Right atrium auricular region (tissue), 2 donors: ENCODE measurements around the gene NEK11. TPM values are rescaled to one million over a fixed set of nuclear protein-coding genes. Genes with fewer than 3 reads are reported as not detected.

ENCODE experiments used
- DNase-seq: peaks from one replicate; pipeline ENCODE4 v3.0.0-alpha.2; 2019; ENCODE audit warnings: low spot score
- H3K27ac ChIP-seq, 2 donors: fragments of 200-600 bp; sonication (generic); 1 replicate in 1 of 2; 2 replicates in 1 of 2; pipeline ENCODE4 v1.5.1; 2016 to 2019
- H3K27me3 ChIP-seq, 2 donors: fragments of 200-600 bp; sonication (generic); one replicate each; pipeline versions ENCODE4 v1.5.1 to v1.6.0; 2017 to 2019
- H3K36me3 ChIP-seq: fragments of 200-600 bp; sonication (generic); one replicate; pipeline ENCODE4 v1.5.1; 2016
- H3K4me1 ChIP-seq, 2 donors: fragments of 200-600 bp; sonication (generic); one replicate each; pipeline versions ENCODE4 v1.5.1 to v1.6.0; 2017 to 2019
- H3K4me3 ChIP-seq, 2 donors: fragments of 200-600 bp; sonication (generic); 1 replicate in 1 of 2; 2 replicates in 1 of 2; pipeline ENCODE4 v1.5.1; 2017 to 2019; ENCODE audit warnings: mild to moderate bottlenecking in 1 of 2, moderate library complexity in 1 of 2
- H3K9me3 ChIP-seq, 2 donors: fragments of 200-600 bp; sonication (generic); one replicate each; pipeline ENCODE4 v1.5.1; 2019
- total RNA-seq, 2 donors: library from RNA; depleted of rRNA; stranded (reverse); fragments of >200 nt; gene quantifications; one replicate each; pipeline ENCODE4 v1.1.0, GENCODE V29; 2016
- TF ChIP-seq, protein P1 (sequence below), 2 donors: fragments of 200-600 bp; sonication (generic); IDR thresholded peaks; one replicate each; pipeline ENCODE4 v1.5.1; 2019; ENCODE audit warnings: antibody characterized with exemption in 2 of 2

NEK11 gene
- total RNA-seq, 2 donors from 2014 or later = 2.0 to 2.2 TPM

DNA sequence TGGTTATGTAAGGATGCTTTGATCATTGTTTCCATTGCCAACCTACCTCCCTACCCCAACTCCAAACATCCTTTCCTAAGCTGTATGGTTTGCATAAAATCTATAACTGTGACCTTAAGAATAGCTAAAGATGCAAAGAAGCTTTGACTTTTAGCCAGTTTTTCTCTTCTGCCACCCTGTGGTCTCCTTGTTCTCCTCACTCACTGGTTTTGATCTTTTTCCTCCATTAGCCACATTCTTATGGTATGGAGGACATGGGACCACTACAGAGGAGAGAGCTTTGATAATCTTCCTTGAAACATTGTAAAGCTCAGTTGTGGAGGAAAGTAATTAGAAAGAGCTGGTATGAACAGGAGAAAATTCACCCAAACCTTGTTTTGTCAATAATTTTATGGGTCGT is 115.9 kb downstream of the NEK11 start:
- no peaks in the 10 kb centered on the region for H3K4me1 ChIP-seq
- TF ChIP-seq, protein P1, sequence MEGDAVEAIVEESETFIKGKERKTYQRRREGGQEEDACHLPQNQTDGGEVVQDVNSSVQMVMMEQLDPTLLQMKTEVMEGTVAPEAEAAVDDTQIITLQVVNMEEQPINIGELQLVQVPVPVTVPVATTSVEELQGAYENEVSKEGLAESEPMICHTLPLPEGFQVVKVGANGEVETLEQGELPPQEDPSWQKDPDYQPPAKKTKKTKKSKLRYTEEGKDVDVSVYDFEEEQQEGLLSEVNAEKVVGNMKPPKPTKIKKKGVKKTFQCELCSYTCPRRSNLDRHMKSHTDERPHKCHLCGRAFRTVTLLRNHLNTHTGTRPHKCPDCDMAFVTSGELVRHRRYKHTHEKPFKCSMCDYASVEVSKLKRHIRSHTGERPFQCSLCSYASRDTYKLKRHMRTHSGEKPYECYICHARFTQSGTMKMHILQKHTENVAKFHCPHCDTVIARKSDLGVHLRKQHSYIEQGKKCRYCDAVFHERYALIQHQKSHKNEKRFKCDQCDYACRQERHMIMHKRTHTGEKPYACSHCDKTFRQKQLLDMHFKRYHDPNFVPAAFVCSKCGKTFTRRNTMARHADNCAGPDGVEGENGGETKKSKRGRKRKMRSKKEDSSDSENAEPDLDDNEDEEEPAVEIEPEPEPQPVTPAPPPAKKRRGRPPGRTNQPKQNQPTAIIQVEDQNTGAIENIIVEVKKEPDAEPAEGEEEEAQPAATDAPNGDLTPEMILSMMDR (IDR thresholded peaks at IDR 0.05) = no peak
- H3K36me3 ChIP-seq = no peaks in the 10 kb centered on the region
- no peak overlapping the region for H3K4me3 ChIP-seq
- H3K9me3 ChIP-seq = no peaks in the 10 kb centered on the region
- H3K27ac ChIP-seq = no peak overlapping the region
- H3K27me3 ChIP-seq = no peaks in the 10 kb centered on the region
- no peak for DNase-seq

DNA sequence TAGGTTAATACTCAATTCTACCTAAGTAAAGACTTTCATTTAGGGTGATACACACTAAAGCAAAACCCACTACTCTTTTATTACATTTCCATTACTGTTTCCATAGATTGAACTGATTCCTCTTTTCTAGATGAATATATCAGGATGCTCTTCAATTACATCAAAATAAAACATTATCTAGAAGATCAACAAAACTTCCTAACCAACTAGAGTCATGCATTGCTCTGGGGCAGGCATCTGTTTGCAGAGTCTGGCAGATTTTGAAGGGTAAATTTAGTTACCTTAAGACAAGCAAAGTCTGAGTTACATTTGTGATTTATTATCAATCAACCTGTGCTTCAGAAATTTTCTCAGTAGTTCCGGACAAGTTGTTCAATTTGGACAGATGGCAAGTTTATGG is 117.1 kb downstream of the NEK11 start:
- DNase-seq = no peak
- Histone ChIP-seq H3K4me1 (no peaks in the 10 kb centered on the region), H3K9me3 (no peaks in the 10 kb centered on the region), H3K27ac (no peak overlapping the region), H3K27me3 (no peaks in the 10 kb centered on the region), H3K36me3 (no peaks in the 10 kb centered on the region), H3K4me3 (no peak overlapping the region)
- TF ChIP-seq, protein P1 (IDR thresholded peaks at IDR 0.05) = no peak

DNA sequence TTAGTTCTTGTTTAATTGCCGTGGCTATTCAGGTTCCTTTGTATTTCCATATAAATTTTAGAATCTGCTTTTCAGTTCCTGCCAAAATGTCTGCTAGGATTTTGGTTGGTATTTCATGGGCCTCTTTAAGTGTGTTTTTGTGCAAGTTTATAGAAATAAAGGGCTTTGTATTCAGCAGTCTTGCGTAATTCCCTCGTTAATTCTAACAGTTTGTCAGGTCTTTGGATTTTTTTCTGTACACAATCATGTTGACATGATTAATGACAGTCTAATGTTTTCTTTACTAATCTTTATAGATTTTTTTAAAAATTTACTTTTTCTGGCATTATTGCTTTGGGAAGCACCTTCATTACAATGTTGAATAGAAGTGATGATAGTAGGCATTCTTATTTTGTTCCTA is 120.9 kb downstream of the NEK11 start:
- Histone ChIP-seq H3K4me3 (no peak overlapping the region), H3K4me1 (no peaks in the 10 kb centered on the region), H3K27me3 (no peaks in the 10 kb centered on the region), H3K36me3 (no peaks in the 10 kb centered on the region), H3K9me3 (no peaks in the 10 kb centered on the region), H3K27ac (no peak overlapping the region)
- no peak for DNase-seq
- TF ChIP-seq, protein P1 (IDR thresholded peaks at IDR 0.05) = no peak

DNA sequence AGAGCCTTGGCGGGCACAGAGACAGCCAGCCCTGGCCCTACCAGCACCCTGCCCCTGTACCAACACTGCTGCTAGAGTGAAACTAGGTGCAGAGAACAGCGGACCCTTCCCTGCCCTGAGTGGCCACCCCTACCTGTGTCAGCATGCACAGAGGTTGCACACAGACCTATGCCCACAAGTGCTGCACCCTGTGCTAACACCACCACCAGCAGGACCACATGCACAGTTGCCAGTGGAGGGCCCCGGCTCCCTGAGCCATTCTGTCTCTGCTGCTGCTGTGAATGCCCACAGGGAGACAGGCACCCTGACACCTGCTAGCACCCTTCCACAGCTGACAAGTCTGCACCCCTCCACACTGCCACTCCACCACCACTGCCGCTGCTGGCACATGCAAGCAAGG is 131.8 kb downstream of the NEK11 start:
- H3K4me1 ChIP-seq = no peaks in the 10 kb centered on the region
- DNase-seq = no peak
- no peak overlapping the region for H3K27ac ChIP-seq
- TF ChIP-seq, protein P1 (IDR thresholded peaks at IDR 0.05) = no peak
- H3K36me3 ChIP-seq = no peaks in the 10 kb centered on the region
- no peaks in the 10 kb centered on the region for H3K27me3 ChIP-seq
- H3K4me3 ChIP-seq = no peak overlapping the region
- no peaks in the 10 kb centered on the region for H3K9me3 ChIP-seq

DNA sequence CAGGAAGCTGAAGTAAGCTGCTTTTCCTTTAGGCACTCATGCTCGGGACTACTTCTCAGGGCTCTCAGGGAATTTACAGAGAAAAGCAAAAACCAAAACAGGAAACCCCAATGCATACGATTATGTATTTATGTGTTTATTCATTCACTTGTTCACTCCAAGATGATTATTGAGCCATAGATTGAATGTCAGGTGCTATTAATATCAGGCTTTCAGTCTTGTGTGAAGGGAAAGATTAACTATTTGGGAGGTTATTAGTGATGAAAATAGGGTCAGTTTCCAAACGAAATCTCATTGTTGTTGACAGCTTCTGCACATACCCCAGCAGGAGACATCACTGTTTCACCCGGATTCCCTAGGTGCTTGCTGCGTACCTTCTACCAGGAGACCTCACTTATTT is 135.8 kb downstream of the NEK11 start:
- Histone ChIP-seq H3K27ac (no peak overlapping the region), H3K27me3 (no peaks in the 10 kb centered on the region), H3K4me3 (no peak overlapping the region), H3K36me3 (no peaks in the 10 kb centered on the region), H3K4me1 (no peaks in the 10 kb centered on the region), H3K9me3 (no peaks in the 10 kb centered on the region)
- DNase-seq = no peak
- TF ChIP-seq, protein P1 (IDR thresholded peaks at IDR 0.05) = no peak

DNA sequence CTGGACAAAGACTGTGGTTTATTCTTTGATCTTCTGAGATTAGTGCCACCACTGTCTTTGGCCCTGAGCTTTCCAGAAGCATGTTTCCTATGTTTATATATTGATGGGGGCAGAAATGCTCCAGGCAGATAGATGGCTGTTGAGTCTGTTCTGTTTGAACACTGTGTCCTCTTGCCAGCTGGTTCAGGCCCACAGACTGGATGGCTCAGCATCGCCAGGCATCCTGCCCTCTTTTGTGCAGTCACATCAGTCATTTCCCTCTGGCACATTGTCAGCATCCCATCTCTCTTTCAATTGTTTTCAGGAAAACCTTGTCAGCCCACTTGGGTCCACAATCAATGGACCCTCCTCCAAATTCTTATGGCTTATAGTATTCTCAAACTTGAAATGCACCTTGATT is 141.2 kb downstream of the NEK11 start:
- H3K36me3 ChIP-seq = no peaks in the 10 kb centered on the region
- no peaks in the 10 kb centered on the region for H3K27me3 ChIP-seq
- H3K9me3 ChIP-seq = no peaks in the 10 kb centered on the region
- TF ChIP-seq, protein P1 (IDR thresholded peaks at IDR 0.05) = no peak
- no peak overlapping the region for H3K27ac ChIP-seq
- no peak overlapping the region for H3K4me3 ChIP-seq
- DNase-seq = no peak
- H3K4me1 ChIP-seq = no peaks in the 10 kb centered on the region
